Cardiac fibroblast (primary cell): ENCODE data around the gene ZNF99.
A peak's percentile ranks its signal among the peaks of the same experiment; 100 is the strongest.
"Not testable (repeated sequence)": the region's sequence is repeated elsewhere in the genome, so short reads cannot be mapped to it uniquely, and the experiment has no call there.

Experiments
- DNase-seq, 2 donors: peaks; one replicate each; pipeline versions ENCODE4 v3.0.0 to v3.0.0-alpha.2; 2010; ENCODE audit warnings: low read depth in 2 of 2
- H3K4me3 ChIP-seq, 2 donors: replicated peaks in 1 of 2; 1 replicate in 1 of 2; 2 replicates in 1 of 2; pipeline ENCODE4 v1.5.1; 2011; ENCODE audit warnings: low read depth in 2 of 2, low read length in 2 of 2, mild to moderate bottlenecking in 2 of 2, moderate library complexity in 1 of 2
- TF ChIP-seq, protein P1 (sequence below): IDR thresholded peaks from one replicate; pipeline ENCODE4 v1.5.1; 2011; ENCODE audit warnings: low read depth, mild to moderate bottlenecking, low read length, inconsistent platforms

The ZNF99 gene

GRCh38 chr19:22797040-22797439 lies 13.1 kb upstream of the ZNF99 start:
- no peak for DNase-seq

DNA sequence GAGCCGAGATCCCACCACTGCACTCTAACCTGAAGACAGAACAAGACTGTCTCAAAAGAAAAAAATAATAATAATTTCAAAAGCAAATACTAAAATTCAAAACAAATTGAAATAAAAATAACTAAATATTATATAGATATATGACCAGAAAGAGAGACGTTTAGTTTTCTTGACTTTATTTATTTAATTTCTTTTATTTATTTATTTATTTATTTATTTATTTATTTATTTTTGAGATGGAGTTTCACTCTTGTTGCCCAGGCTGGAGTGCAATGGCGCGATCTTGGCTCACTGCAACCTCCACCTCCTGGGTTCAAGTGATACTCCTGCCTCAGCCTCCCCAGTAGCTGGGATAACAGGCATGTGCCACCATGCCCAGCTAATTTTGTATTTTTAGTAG lies 8.9 kb upstream of the ZNF99 start:
- not testable (repeated sequence) for H3K4me3 ChIP-seq, DNase-seq

More at GRCh38 chr19:22797040-22797439, 13.1 kb upstream of the ZNF99 start:
- TF ChIP-seq, protein P1, sequence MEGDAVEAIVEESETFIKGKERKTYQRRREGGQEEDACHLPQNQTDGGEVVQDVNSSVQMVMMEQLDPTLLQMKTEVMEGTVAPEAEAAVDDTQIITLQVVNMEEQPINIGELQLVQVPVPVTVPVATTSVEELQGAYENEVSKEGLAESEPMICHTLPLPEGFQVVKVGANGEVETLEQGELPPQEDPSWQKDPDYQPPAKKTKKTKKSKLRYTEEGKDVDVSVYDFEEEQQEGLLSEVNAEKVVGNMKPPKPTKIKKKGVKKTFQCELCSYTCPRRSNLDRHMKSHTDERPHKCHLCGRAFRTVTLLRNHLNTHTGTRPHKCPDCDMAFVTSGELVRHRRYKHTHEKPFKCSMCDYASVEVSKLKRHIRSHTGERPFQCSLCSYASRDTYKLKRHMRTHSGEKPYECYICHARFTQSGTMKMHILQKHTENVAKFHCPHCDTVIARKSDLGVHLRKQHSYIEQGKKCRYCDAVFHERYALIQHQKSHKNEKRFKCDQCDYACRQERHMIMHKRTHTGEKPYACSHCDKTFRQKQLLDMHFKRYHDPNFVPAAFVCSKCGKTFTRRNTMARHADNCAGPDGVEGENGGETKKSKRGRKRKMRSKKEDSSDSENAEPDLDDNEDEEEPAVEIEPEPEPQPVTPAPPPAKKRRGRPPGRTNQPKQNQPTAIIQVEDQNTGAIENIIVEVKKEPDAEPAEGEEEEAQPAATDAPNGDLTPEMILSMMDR = no peak
- no peak overlapping the region for H3K4me3 ChIP-seq

- TF ChIP-seq, protein P1 = no peak
- H3K4me3 ChIP-seq = no peak overlapping the region
- DNase-seq = peak in 1 of 2 donors; percentile 5
These were observed 47.9 kb downstream of the ZNF99 start for GRCh38 chr19:22735911-22736645.

DNA sequence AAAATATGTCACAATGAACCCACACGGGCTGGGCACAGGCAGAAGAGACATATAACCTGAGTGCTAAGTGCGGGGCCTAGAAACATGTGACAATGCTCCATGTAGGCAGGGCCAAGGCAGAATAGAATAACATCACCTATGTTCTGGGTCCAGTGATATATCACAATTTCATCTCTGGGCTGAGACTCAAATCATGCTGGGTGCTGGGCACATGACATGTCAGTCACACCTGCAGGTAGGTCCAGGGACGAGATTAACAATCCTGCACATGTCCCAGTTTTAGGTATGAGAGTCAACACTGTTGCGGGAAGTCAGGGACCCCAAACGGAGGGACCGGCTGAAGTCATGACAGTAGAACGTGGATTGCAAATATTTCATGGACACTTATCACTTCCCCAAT lies 50.3 kb downstream of the ZNF99 start:
- H3K4me3 ChIP-seq = no peak overlapping the region
- no peak for DNase-seq
- TF ChIP-seq, protein P1 = no peak

- DNase-seq, H3K4me3 ChIP-seq: not testable (repeated sequence)
These were observed 55.7 kb downstream of the ZNF99 start for GRCh38 chr19:22728214-22728613.

DNA sequence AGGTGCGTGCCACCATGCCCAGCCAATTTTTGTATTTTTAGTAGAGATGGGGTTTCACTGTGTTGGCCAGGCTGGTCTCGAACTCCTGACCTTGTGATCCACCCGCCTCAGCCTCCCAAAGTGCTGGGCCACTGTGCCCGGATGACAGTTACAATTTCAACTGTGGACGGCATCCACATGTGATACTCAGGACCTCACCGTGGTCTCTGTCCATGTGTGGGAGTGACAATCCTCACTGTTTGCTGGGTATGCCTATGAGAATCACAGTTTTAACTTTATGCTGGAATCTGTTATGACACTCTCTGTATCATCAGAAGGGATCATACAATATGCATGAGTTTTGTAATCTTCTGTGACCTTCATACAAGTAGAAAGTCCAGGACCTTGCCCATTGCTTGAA lies 62.4 kb downstream of the ZNF99 start:
- not testable (repeated sequence) for H3K4me3 ChIP-seq, DNase-seq

DNA sequence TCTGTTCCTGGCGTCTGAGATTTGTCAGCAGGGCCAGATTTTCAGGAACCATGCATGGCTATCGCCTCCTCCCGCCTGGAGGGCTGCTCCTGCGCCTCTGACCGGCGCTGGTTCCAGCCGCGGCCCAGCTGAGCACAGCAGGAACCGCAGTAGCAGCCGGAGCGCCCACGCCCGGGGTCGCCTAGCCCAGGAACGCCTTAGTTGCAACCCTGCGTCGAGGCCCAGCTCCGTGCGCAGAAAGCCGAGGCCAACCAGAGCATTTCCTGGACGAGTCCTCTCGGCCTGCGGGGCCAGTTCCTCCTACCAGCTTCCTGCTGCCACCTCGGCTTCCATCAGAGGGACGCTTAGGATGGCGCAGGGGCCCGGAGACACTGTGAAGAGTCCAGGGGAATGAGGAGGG lies 75.0 kb downstream of the ZNF99 start:
- TF ChIP-seq, protein P1 = no peak
- no peak overlapping the region for H3K4me3 ChIP-seq
- DNase-seq = no peak

GRCh38 chr19:22703096-22703495 lies 80.9 kb downstream of the ZNF99 start:
- not testable (repeated sequence) for H3K4me3 ChIP-seq, DNase-seq

DNA sequence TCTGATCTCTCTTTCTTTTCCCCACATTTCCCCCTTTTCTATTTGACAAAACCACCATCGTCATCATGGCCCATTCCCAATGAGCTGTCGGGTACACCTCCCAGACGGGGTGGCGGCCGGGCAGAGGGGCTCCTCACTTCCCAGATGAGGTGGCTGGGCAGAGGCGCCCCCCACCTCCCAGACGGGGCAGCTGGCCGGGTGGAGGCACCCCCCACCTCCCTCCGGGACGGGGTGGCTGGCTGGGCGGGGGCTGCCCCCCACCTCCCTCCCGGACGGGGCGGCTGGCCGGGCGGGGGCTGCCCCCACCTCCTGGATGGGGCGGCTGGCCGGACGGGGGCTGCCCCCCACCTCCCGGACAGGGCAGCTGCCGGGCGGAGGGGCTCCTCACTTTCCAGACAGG lies 81.3 kb downstream of the ZNF99 start:
- not testable (repeated sequence) for H3K4me3 ChIP-seq, DNase-seq
